CD4-positive, alpha-beta T cell (primary cell): ENCODE data around the gene ELMO1. TPM values are rescaled to one million over a fixed set of nuclear protein-coding genes. Genes with fewer than 3 reads are reported as not detected.
A peak's percentile ranks its signal among the peaks of the same experiment; 100 is the strongest.

ENCODE experiments used
- ATAC-seq: fragments of 200-7000 bp; cut with Tn5 transposase; one replicate; pipeline ENCODE4 v1.10.0; 2022; ENCODE audit warnings: mild to moderate bottlenecking; ENCODE audit not compliant: poor library complexity
- CTCF ChIA-PET: fragments of 350-600 bp; sonication (Branson Sonifier 250); formaldehyde crosslinking; loops from one replicate; lab custom pipeline; 2021; ENCODE audit warnings: antibody characterized with exemption, inconsistent platforms; lab: Charles Lee
- POLR2A ChIA-PET: fragments of 350-600 bp; sonication (Branson Sonifier 250); formaldehyde crosslinking; loops from one replicate; lab custom pipeline; 2021; ENCODE audit warnings: antibody characterized with exemption, inconsistent platforms; lab: Charles Lee
- DNase-seq, 14 experiments: peaks; one replicate each; pipeline ENCODE4 v3.0.0-alpha.2; 2013 to 2020; ENCODE audit warnings: mixed read lengths in 2 of 14
- H3K27ac ChIP-seq, 2 donors: one replicate each; pipeline versions ENCODE4 v1.5.1 to v1.7.0; 2013; ENCODE audit warnings: low read length in 2 of 2, low read depth in 1 of 2, mild to moderate bottlenecking in 1 of 2
- H3K27me3 ChIP-seq, 2 experiments: 1 replicate in 1 of 2; 2 replicates in 1 of 2; pipeline versions ENCODE4 v1.6.1 to v1.7.0; 2013; ENCODE audit warnings: low read length in 2 of 2, control low read depth in 1 of 2, mild to moderate bottlenecking in 1 of 2, moderate library complexity in 1 of 2; ENCODE audit not compliant: insufficient read depth in 2 of 2, control insufficient read depth in 1 of 2
- H3K36me3 ChIP-seq: one replicate; pipeline ENCODE4 v1.6.1; 2013; ENCODE audit warnings: low read length, control low read depth; ENCODE audit not compliant: insufficient read depth
- H3K4me1 ChIP-seq: one replicate; pipeline ENCODE4 v1.6.1; 2013; ENCODE audit warnings: low read length, control low read depth; ENCODE audit not compliant: insufficient read depth
- H3K4me3 ChIP-seq: one replicate; pipeline ENCODE4 v1.5.1; 2013; ENCODE audit warnings: mild to moderate bottlenecking, low read length, moderate library complexity
- H3K9me3 ChIP-seq, 2 experiments: 1 replicate in 1 of 2; 2 replicates in 1 of 2; pipeline versions ENCODE4 v1.6.1 to v1.7.0; 2013; ENCODE audit warnings: low read length in 2 of 2, mild to moderate bottlenecking in 2 of 2, control low read depth in 1 of 2, moderate library complexity in 1 of 2; ENCODE audit not compliant: control insufficient read depth in 1 of 2, insufficient read depth in 1 of 2
- H3K27ac Mint-ChIP-seq: one replicate; pipeline ENCODE4 v1.8.0; 2020; ENCODE audit warnings: mixed read lengths
- H3K27me3 Mint-ChIP-seq: one replicate; pipeline ENCODE4 v1.8.0; 2021; ENCODE audit warnings: mixed read lengths
- H3K36me3 Mint-ChIP-seq: one replicate; pipeline ENCODE4 v1.8.0; 2021; ENCODE audit warnings: low read depth, mixed read lengths
- H3K4me1 Mint-ChIP-seq: one replicate; pipeline ENCODE4 v1.8.0; 2021; ENCODE audit warnings: low read depth, mixed read lengths
- H3K4me3 Mint-ChIP-seq: one replicate; pipeline ENCODE4 v1.8.0; 2020; ENCODE audit warnings: mild to moderate bottlenecking, mixed read lengths
- H3K9me3 Mint-ChIP-seq: one replicate; pipeline ENCODE4 v1.8.0; 2020; ENCODE audit warnings: mixed read lengths
- intact Hi-C, 2 experiments: fragments of 100-400 bp; cut with DNase I in 1 of 2; cut with micrococcal nuclease in 1 of 2; formaldehyde crosslinking; loops; one replicate each; pipeline versions ENCODE4 v1.15.1 to v1.9.0; 2023 to 2025; cut with DNase I, micrococcal nuclease
- total RNA-seq, 174 experiments: library from RNA in 2 of 174; stranded (reverse) in 2 of 174; gene quantifications; one replicate each; pipeline ENCODE4 v1.2.3 and lab custom pipeline; 2021 to 2026
- TF ChIP-seq, protein P1 (sequence below): fragments of 200-600 bp; IDR thresholded peaks from one replicate; pipeline ENCODE4 v1.8.0; 2022; ENCODE audit warnings: antibody characterized with exemption, mild to moderate bottlenecking

ELMO1 gene
- total RNA-seq, 2 experiments from 2014 or later, result 117 to 120 TPM

DNA sequence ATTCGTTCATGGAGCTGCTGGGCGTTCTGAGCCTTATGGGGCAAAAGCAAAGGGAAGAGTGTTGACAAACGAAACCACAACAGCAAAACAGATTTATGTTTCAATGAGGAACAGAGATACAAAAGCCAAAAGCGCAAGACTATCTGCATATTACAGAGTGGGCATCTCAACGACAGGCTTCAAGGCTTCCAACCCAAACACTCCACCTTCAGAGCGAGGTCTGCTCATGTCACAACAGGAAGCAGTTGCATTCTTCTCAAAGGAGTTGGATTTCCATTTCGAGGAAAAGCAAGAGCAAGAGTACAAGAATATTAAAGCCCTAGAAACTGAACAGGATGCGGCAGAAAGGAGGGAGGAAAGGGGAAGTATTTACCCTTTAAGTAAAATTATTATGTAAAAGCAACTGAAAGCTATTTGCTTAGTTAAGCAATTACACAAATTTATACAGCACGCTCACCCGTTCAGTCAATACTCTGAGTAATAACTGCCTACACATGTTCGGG lies 189.3 kb downstream of the ELMO1 start:
- POLR2A ChIA-PET, result no interaction called here
- Mint-ChIP-seq H3K9me3 (no peaks in the 10 kb centered on the region), H3K4me3 (no peak overlapping the region), H3K36me3 (peaks cover 52% of the 10 kb centered on the region), H3K27ac (peak overlapping the region; percentile 19), H3K27me3 (no peaks in the 10 kb centered on the region), H3K4me1 (peaks cover 60% of the 10 kb centered on the region)
- Histone ChIP-seq H3K4me3 (no peak overlapping the region), H3K27me3 (no peaks in the 10 kb centered on the region), H3K27ac (no peak overlapping the region), H3K36me3 (peaks cover 39% of the 10 kb centered on the region), H3K9me3 (no peaks in the 10 kb centered on the region), H3K4me1 (peaks cover 12% of the 10 kb centered on the region)
- intact Hi-C loops, result no loop called here
- CTCF ChIA-PET, result no interaction called here
- ATAC-seq (no peak), DNase-seq (no peak)
- TF ChIP-seq, protein P1, sequence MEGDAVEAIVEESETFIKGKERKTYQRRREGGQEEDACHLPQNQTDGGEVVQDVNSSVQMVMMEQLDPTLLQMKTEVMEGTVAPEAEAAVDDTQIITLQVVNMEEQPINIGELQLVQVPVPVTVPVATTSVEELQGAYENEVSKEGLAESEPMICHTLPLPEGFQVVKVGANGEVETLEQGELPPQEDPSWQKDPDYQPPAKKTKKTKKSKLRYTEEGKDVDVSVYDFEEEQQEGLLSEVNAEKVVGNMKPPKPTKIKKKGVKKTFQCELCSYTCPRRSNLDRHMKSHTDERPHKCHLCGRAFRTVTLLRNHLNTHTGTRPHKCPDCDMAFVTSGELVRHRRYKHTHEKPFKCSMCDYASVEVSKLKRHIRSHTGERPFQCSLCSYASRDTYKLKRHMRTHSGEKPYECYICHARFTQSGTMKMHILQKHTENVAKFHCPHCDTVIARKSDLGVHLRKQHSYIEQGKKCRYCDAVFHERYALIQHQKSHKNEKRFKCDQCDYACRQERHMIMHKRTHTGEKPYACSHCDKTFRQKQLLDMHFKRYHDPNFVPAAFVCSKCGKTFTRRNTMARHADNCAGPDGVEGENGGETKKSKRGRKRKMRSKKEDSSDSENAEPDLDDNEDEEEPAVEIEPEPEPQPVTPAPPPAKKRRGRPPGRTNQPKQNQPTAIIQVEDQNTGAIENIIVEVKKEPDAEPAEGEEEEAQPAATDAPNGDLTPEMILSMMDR, result no peak

DNA sequence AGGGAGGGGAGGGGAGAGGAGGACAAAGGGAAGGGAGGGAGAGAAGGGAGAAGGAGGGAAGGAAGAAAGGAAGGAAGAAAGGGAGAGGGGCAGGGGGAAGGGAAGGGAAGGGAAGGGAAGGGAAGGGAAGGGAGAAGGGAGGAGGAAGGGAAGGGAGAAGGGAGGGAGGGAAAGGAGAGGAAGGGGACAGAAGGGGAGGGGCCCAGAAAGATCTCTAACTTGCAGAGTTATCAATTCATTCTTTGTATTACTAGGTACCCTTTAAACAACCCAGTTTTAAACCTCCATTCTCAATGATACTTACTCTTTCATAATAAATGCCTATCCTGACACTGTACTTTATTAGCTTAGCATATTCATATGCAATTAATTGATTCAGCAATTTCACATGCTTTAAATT lies 192.0 kb downstream of the ELMO1 start:
- no peaks in the 10 kb centered on the region for H3K9me3 Mint-ChIP-seq
- ChIA-PET CTCF (no interaction called here), POLR2A (no interaction called here)
- H3K4me1 ChIP-seq, result peaks cover 10% of the 10 kb centered on the region
- no peak overlapping the region for H3K27ac ChIP-seq
- H3K4me3 ChIP-seq, result no peak overlapping the region
- H3K27me3 ChIP-seq, result no peaks in the 10 kb centered on the region
- peaks cover 59% of the 10 kb centered on the region for H3K4me1 Mint-ChIP-seq
- intact Hi-C loops, result no loop called here
- H3K4me3 Mint-ChIP-seq, result no peak overlapping the region
- ATAC-seq (no peak), DNase-seq (no peak)
- no peaks in the 10 kb centered on the region for H3K9me3 ChIP-seq
- H3K27ac Mint-ChIP-seq, result no peak overlapping the region
- TF ChIP-seq, protein P1, result no peak
- peaks cover 43% of the 10 kb centered on the region for H3K36me3 ChIP-seq
- no peaks in the 10 kb centered on the region for H3K27me3 Mint-ChIP-seq
- peaks cover 71% of the 10 kb centered on the region for H3K36me3 Mint-ChIP-seq

DNA sequence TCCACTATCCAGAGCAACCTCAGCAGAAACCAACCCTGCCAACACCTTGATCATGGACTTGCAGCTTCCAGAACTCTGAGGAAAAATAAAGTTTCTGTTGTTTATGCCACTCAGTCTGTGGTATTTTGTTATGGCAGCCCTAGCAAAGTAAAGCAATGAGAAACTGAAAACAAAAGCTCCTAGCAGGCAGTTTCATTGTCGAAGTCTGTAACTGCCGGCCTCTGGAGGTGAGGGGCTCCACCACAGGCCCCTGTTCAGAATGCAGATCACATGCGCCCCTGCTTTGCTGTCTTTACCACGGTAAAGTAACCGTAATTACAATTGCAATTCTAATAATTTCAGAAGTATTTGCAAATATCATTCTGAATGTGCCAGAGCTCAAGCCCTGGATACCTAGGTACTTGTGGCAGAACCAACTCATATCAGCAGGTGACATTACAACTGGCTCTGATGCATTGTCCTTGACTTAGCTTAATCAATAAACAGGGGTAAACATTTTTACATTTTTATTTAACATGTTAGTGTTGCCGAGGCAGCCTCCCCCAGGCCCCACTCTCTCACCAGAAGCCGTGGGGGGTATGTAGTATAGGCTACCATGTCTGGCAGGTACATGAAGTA lies 193.2 kb downstream of the ELMO1 start:
- Histone ChIP-seq H3K36me3 (peaks cover 43% of the 10 kb centered on the region), H3K9me3 (no peaks in the 10 kb centered on the region), H3K4me3 (no peak overlapping the region), H3K4me1 (peaks cover 9% of the 10 kb centered on the region), H3K27me3 (no peaks in the 10 kb centered on the region), H3K27ac (no peak overlapping the region)
- ATAC-seq, result no peak
- ChIA-PET CTCF (no interaction called here), POLR2A (no interaction called here)
- Mint-ChIP-seq H3K36me3 (peaks cover 76% of the 10 kb centered on the region), H3K9me3 (no peaks in the 10 kb centered on the region), H3K4me1 (peaks cover 54% of the 10 kb centered on the region), H3K27me3 (no peaks in the 10 kb centered on the region), H3K27ac (peak overlapping the region; percentile 49), H3K4me3 (no peak overlapping the region)
- DNase-seq, result no peak
- TF ChIP-seq, protein P1, result no peak
- intact Hi-C loops, result no loop called here
